ENCODE data around the gene JAZF1. TPM values are rescaled to one million over a fixed set of nuclear protein-coding genes. Genes with fewer than 3 reads are reported as not detected.

Gene JAZF1
- total and polyA plus RNA-seq, 2 donors (not counting 1 experiment from before 2014, with no cell fraction given) = 14.0 to 38.6 TPM

GRCh38 chr7:27912751-27913150 lies 267.8 kb downstream of the JAZF1 start:
- Histone ChIP-seq H2AFZ (ENCODE audit: insufficient read depth, low read depth, low read length, poor library complexity, severe bottlenecking) (no peak overlapping the region), H3K9me3 (ENCODE audit: control extremely low read depth in 1 of 3, control insufficient read depth in 2 of 3, insufficient read depth in 1 of 3, low read length in 2 of 3) (no peaks in the 10 kb centered on the region), H3K79me2 (ENCODE audit: control insufficient read depth, insufficient read depth, low read length) (peaks cover 45% of the 10 kb centered on the region), H3K27me3 (replicated peaks in 1 of 4; ENCODE audit: control extremely low read depth in 1 of 4, control insufficient read depth in 3 of 4, insufficient read depth in 4 of 4, low read length in 3 of 4) (no peaks in the 10 kb centered on the region), H3K36me3 (replicated peaks in 1 of 2; ENCODE audit: control extremely low read depth in 1 of 2, control insufficient read depth in 1 of 2, extremely low read depth in 1 of 2, insufficient read depth in 2 of 2, low read length in 1 of 2) (no peaks in the 10 kb centered on the region), H4K20me1 (ENCODE audit: control insufficient read depth, insufficient read depth, low read length, poor library complexity, severe bottlenecking) (peaks cover 61% of the 10 kb centered on the region), H3K4me3 (ENCODE audit: control extremely low read depth in 1 of 5, extremely low read depth in 1 of 5, insufficient read depth in 1 of 5, low read depth in 2 of 5, low read length in 4 of 5) (no peak overlapping the region), H3K9ac (ENCODE audit: low read length) (no peak overlapping the region), H3K4me2 (replicated peaks; ENCODE audit: low read depth, low read length, poor library complexity, severe bottlenecking) (no peak overlapping the region), H3K4me1 (ENCODE audit: control insufficient read depth in 2 of 2, insufficient read depth in 2 of 2, low read length in 2 of 2) (peaks cover 10 to 13% of the 10 kb centered on the region in 2 donors), H3K27ac (ENCODE audit: low read length in 2 of 2) (no peak overlapping the region)
- POLR2A ChIA-PET = no interaction called here
- Mint-ChIP-seq H3K27ac (no peak overlapping the region), H3K9me3 (ENCODE audit: insufficient read depth) (no peaks in the 10 kb centered on the region), H3K4me3 (no peak overlapping the region), H3K4me1 (peaks cover 17% of the 10 kb centered on the region), H3K27me3 (no peaks in the 10 kb centered on the region)
- intact Hi-C loops (cut with micrococcal nuclease) = no loop called here
- CTCF ChIA-PET = no interaction called here
- TF ChIP-seq EZH2 (IDR thresholded peaks at IDR 0.05; ENCODE audit: borderline replicate concordance, insufficient read depth, low read depth, low read length, poor library complexity, severe bottlenecking) = no peak
- no peak for TF ChIP-seq CTCF (IDR thresholded peaks at IDR 0.05)
- DNase-seq = no peak
- WGBS (ENCODE audit: insufficient coverage) = 100% methylated on average over 2 of the region's 7 CpGs
- no peak for ATAC-seq (ENCODE audit: low read depth)

- Histone ChIP-seq H3K79me2 (ENCODE audit: control insufficient read depth, insufficient read depth, low read length) (peaks cover 37% of the 10 kb centered on the region), H3K27ac (ENCODE audit: low read length in 2 of 2) (no peak overlapping the region), H2AFZ (ENCODE audit: insufficient read depth, low read depth, low read length, poor library complexity, severe bottlenecking) (no peak overlapping the region), H3K36me3 (replicated peaks in 1 of 2; ENCODE audit: control extremely low read depth in 1 of 2, control insufficient read depth in 1 of 2, extremely low read depth in 1 of 2, insufficient read depth in 2 of 2, low read length in 1 of 2) (no peaks in the 10 kb centered on the region), H3K4me2 (replicated peaks; ENCODE audit: low read depth, low read length, poor library complexity, severe bottlenecking) (no peak overlapping the region), H4K20me1 (ENCODE audit: control insufficient read depth, insufficient read depth, low read length, poor library complexity, severe bottlenecking) (peaks cover 59% of the 10 kb centered on the region), H3K4me3 (ENCODE audit: control extremely low read depth in 1 of 5, extremely low read depth in 1 of 5, insufficient read depth in 1 of 5, low read depth in 2 of 5, low read length in 4 of 5) (no peak overlapping the region), H3K9me3 (ENCODE audit: control extremely low read depth in 1 of 3, control insufficient read depth in 2 of 3, insufficient read depth in 1 of 3, low read length in 2 of 3) (no peaks in the 10 kb centered on the region), H3K9ac (ENCODE audit: low read length) (no peak overlapping the region), H3K27me3 (replicated peaks in 1 of 4; ENCODE audit: control extremely low read depth in 1 of 4, control insufficient read depth in 3 of 4, insufficient read depth in 4 of 4, low read length in 3 of 4) (no peaks in the 10 kb centered on the region), H3K4me1 (ENCODE audit: control insufficient read depth in 2 of 2, insufficient read depth in 2 of 2, low read length in 2 of 2) (peaks cover 10 to 13% of the 10 kb centered on the region in 2 donors)
- POLR2A ChIA-PET = no interaction called here
- TF ChIP-seq EZH2 (IDR thresholded peaks at IDR 0.05; ENCODE audit: borderline replicate concordance, insufficient read depth, low read depth, low read length, poor library complexity, severe bottlenecking) = no peak
- TF ChIP-seq CTCF (IDR thresholded peaks at IDR 0.05) = no peak
- no peaks in the 10 kb centered on the region for H3K9me3 Mint-ChIP-seq (ENCODE audit: insufficient read depth)
- no peak for DNase-seq
- H3K4me3 Mint-ChIP-seq = no peak overlapping the region
- no peak overlapping the region for H3K27ac Mint-ChIP-seq
- ATAC-seq (ENCODE audit: low read depth) = no peak
- no CpG with 5 or more reads among the region's 3 CpGs for WGBS (ENCODE audit: insufficient coverage)
- intact Hi-C loops (cut with micrococcal nuclease) = no loop called here
- H3K4me1 Mint-ChIP-seq = peaks cover 21% of the 10 kb centered on the region
- CTCF ChIA-PET = interaction anchor here (1.1 to 1.6 kb wide), 3 partner anchors 9 to 14 kb away, joined by 3 to 5 read pairs (median 3); no protein-coding TSS in a partner anchor
- H3K27me3 Mint-ChIP-seq = no peaks in the 10 kb centered on the region
These were observed 268.7 kb downstream of the JAZF1 start for GRCh38 chr7:27911920-27912319.

Measured in B cell (primary cell).